Gastroesophageal sphincter (tissue), 4 donors: ENCODE results near the gene SLC30A4. TPM values are rescaled to one million over a fixed set of nuclear protein-coding genes. Genes with fewer than 3 reads are reported as not detected.

ENCODE experiments used
- ATAC-seq: fragments of 150-250 bp; one replicate; pipeline ENCODE4 v1.9.1; 2016; ENCODE audit warnings: mild to moderate bottlenecking, moderate library complexity
- H3K27ac ChIP-seq, 4 donors: fragments of 200-600 bp; sonication (generic) in 3 of 4; 1 replicate in 3 of 4; 2 replicates in 1 of 4; pipeline ENCODE4 v1.5.1; 2016 to 2019
- H3K27me3 ChIP-seq: fragments of 200-600 bp; sonication (generic); one replicate; pipeline ENCODE4 v1.5.1; 2019
- H3K36me3 ChIP-seq, 2 donors: fragments of 200-600 bp; sonication (generic); one replicate each; pipeline ENCODE4 v1.5.1; 2019; ENCODE audit warnings: control low read depth in 1 of 2
- H3K4me1 ChIP-seq, 3 donors: fragments of 200-600 bp; sonication (generic); 1 replicate in 2 of 3; 2 replicates in 1 of 3; pipeline ENCODE4 v1.5.1; 2016 to 2019; ENCODE audit warnings: control low read depth in 2 of 3
- H3K4me3 ChIP-seq, 2 donors: fragments of 200-600 bp; sonication (generic); one replicate each; pipeline ENCODE4 v1.5.1; 2019; ENCODE audit warnings: mild to moderate bottlenecking in 1 of 2, moderate library complexity in 1 of 2
- H3K9me3 ChIP-seq, 3 donors: fragments of 200-600 bp; sonication (generic); one replicate each; pipeline ENCODE4 v1.5.1; 2017 to 2019; ENCODE audit warnings: control low read depth in 2 of 3
- CTCF ChIP-seq, 4 experiments: fragments of 200-600 bp in 2 of 4; fragments of 450-650 bp in 2 of 4; sonication (generic) in 1 of 4; IDR thresholded peaks; one replicate each; pipeline ENCODE4 v1.5.1; 2017 to 2019; ENCODE audit warnings: antibody characterized with exemption in 4 of 4, mild to moderate bottlenecking in 2 of 4, moderate library complexity in 2 of 4
- EP300 ChIP-seq: sonication (generic); formaldehyde crosslinking; IDR thresholded peaks from one replicate; pipeline ENCODE4 v1.6.1; 2017; ENCODE audit warnings: antibody characterized with exemption, mild to moderate bottlenecking
- POLR2A ChIP-seq, 2 donors: fragments of 450-650 bp; IDR thresholded peaks; one replicate each; pipeline ENCODE4 v1.6.1; 2017; ENCODE audit warnings: antibody characterized with exemption in 2 of 2, mild to moderate bottlenecking in 2 of 2, moderate library complexity in 1 of 2
- POLR2AphosphoS5 ChIP-seq: sonication (generic); formaldehyde crosslinking; IDR thresholded peaks from one replicate; pipeline ENCODE4 v1.6.1; 2017; ENCODE audit warnings: antibody characterized with exemption
- WGBS, 2 donors: methylation state at CpG; one replicate each; pipeline ENCODE4 v1.1.5; 2018; ENCODE audit warnings: low coverage in 1 of 2; 5-methylcytosine and 5-hydroxymethylcytosine counted together
- total RNA-seq, 4 donors: library from RNA; depleted of rRNA; stranded (reverse); fragments of >200 nt; gene quantifications; one replicate each; pipeline ENCODE4 v1.1.0, GENCODE V29; 2016

Gene SLC30A4
- total RNA-seq, 4 donors from 2014 or later, result 9.7 to 14.6 (median 12.2) TPM

GRCh38 chr15:45497261-45497660 is 25.3 kb downstream of the SLC30A4 start:
- H3K36me3 ChIP-seq, result peaks cover 0 to 4% of the 10 kb centered on the region in 2 donors
- H3K27ac ChIP-seq, result no peak overlapping the region
- no peak for ATAC-seq
- H3K27me3 ChIP-seq, result no peaks in the 10 kb centered on the region
- TF ChIP-seq POLR2A (IDR thresholded peaks at IDR 0.05) (no peak), EP300 (no peak), POLR2AphosphoS5 (no peak), CTCF (IDR thresholded peaks at IDR 0.05) (no peak)
- no peak overlapping the region for H3K4me3 ChIP-seq
- WGBS, 2 donors, result 100% methylated on average over 3 of the region's 3 CpGs; no CpG with 5 or more reads in 1 of the 2 donors
- H3K9me3 ChIP-seq, result no peaks in the 10 kb centered on the region
- H3K4me1 ChIP-seq, result no peaks in the 10 kb centered on the region

- ATAC-seq, result no peak
- H3K36me3 ChIP-seq, result no peaks in the 10 kb centered on the region
- H3K4me1 ChIP-seq, result no peaks in the 10 kb centered on the region
- H3K4me3 ChIP-seq, result no peak overlapping the region
- no peak overlapping the region for H3K27ac ChIP-seq
- H3K27me3 ChIP-seq, result no peaks in the 10 kb centered on the region
- WGBS, 2 donors, result 86% methylated on average over 1 to 2 of the region's 2 CpGs
- no peaks in the 10 kb centered on the region for H3K9me3 ChIP-seq
- TF ChIP-seq CTCF (IDR thresholded peaks at IDR 0.05) (no peak), EP300 (no peak), POLR2A (IDR thresholded peaks at IDR 0.05) (no peak), POLR2AphosphoS5 (no peak)
Observed at GRCh38 chr15:45496658-45497057, 25.9 kb downstream of the SLC30A4 start.

DNA sequence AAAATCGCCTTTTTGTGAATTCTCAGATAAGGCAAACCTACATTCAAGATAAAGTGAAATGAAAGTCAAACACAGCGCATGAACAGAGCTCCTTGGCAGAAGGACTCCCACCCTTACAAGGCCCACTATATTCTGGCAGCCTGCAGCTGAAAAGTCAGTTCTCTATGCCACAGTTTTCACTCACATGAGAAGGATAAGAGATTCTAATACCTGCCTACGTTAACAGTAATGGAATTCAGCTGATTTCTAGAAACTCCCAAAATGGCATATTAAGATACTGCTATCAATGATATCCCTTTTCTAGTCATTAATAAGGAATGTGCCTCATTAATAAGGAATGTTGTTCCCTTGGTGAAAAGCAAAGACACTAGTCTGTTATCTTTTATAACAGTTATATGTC is 27.0 kb downstream of the SLC30A4 start:
- peaks cover 0 to 10% of the 10 kb centered on the region in 2 donors for H3K36me3 ChIP-seq
- no peak for ATAC-seq
- 72 to 78% methylated on average over 3 of the region's 3 CpGs for WGBS, 2 donors
- H3K9me3 ChIP-seq, result no peaks in the 10 kb centered on the region
- no peak for TF ChIP-seq EP300
- no peak for TF ChIP-seq CTCF (IDR thresholded peaks at IDR 0.05)
- TF ChIP-seq POLR2AphosphoS5, result no peak
- no peak for TF ChIP-seq POLR2A (IDR thresholded peaks at IDR 0.05)
- H3K4me1 ChIP-seq, result no peaks in the 10 kb centered on the region
- H3K27ac ChIP-seq, result no peak overlapping the region
- no peak overlapping the region for H3K4me3 ChIP-seq
- no peaks in the 10 kb centered on the region for H3K27me3 ChIP-seq

- Histone ChIP-seq H3K4me1 (no peaks in the 10 kb centered on the region), H3K36me3 (peaks cover 0 to 60% of the 10 kb centered on the region in 2 donors), H3K4me3 (no peak overlapping the region), H3K27ac (no peak overlapping the region), H3K27me3 (no peaks in the 10 kb centered on the region), H3K9me3 (no peaks in the 10 kb centered on the region)
- no peak for ATAC-seq
- WGBS, 2 donors, result 57 to 100% methylated on average over 1 of the region's 1 CpG
- TF ChIP-seq POLR2A (IDR thresholded peaks at IDR 0.05), result no peak
- no peak for TF ChIP-seq CTCF (IDR thresholded peaks at IDR 0.05)
- no peak for TF ChIP-seq EP300
- TF ChIP-seq POLR2AphosphoS5, result no peak
Observed at GRCh38 chr15:45489690-45490238, 32.8 kb downstream of the SLC30A4 start.

GRCh38 chr15:45486317-45486716 is 36.2 kb downstream of the SLC30A4 start:
- Histone ChIP-seq H3K4me1 (no peaks in the 10 kb centered on the region), H3K27ac (no peak overlapping the region), H3K36me3 (peaks cover 0 to 78% of the 10 kb centered on the region in 2 donors), H3K27me3 (no peaks in the 10 kb centered on the region), H3K4me3 (no peak overlapping the region), H3K9me3 (no peaks in the 10 kb centered on the region)
- 63 to 92% methylated on average over 1 of the region's 1 CpG for WGBS, 2 donors
- TF ChIP-seq POLR2AphosphoS5, result no peak
- TF ChIP-seq EP300, result no peak
- TF ChIP-seq POLR2A (IDR thresholded peaks at IDR 0.05), result no peak
- TF ChIP-seq CTCF (IDR thresholded peaks at IDR 0.05), result no peak
- no peak for ATAC-seq
